NCI-H524 treated with DMSO at 0.1 percent for 48 hours (cell line): Measurements from ENCODE around the gene TMEM47.

Source experiments
- DNase-seq: peaks from one replicate; lab custom pipeline; 2025; lab: John Stamatoyannopoulos, UW

The TMEM47 gene

GRCh38 chrX:34585561-34585960 is 71.5 kb downstream of the TMEM47 start:
- DNase-seq = no peak

GRCh38 chrX:34584781-34585180 is 72.3 kb downstream of the TMEM47 start:
- no peak for DNase-seq

DNA sequence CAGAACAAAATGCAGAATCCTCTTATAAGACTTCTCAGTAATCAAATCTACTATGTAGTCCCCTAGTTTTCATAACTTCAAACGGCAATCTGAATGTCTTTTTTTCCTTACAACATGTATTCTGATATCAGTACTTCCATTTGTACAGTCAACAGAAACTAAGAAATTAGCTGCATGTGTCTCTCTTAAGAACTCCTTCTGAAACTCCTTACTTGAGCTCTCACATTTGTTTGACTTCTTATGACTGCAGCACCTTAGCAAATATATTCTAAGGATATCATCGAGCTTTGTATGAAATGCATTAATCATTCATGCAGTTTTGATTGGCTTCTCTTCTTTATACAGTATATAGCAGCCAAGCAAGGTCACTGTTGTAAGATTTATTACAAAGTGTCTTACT is 77.0 kb downstream of the TMEM47 start:
- DNase-seq = no peak

- no peak for DNase-seq
Observed at GRCh38 chrX:34578237-34578636, 78.8 kb downstream of the TMEM47 start.
